GM12864 (cell line): ENCODE results near the gene SNED1.

ENCODE experiments used
- DNase-seq: peaks from one replicate; pipeline ENCODE4 v3.0.0-alpha.2; 2011; ENCODE audit warnings: low read depth
- H3K4me3 ChIP-seq: 2 replicates; pipeline ENCODE4 v1.5.1; 2011; ENCODE audit warnings: mild to moderate bottlenecking, low read depth, low read length, control low read depth
- TF ChIP-seq, protein P1 (sequence below): IDR thresholded peaks from 2 replicates; pipeline ENCODE4 v1.5.1; 2011; ENCODE audit warnings: low read depth, mild to moderate bottlenecking, moderate library complexity, low read length, control low read depth, inconsistent platforms; ENCODE audit errors: missing control alignments

The SNED1 gene

DNA sequence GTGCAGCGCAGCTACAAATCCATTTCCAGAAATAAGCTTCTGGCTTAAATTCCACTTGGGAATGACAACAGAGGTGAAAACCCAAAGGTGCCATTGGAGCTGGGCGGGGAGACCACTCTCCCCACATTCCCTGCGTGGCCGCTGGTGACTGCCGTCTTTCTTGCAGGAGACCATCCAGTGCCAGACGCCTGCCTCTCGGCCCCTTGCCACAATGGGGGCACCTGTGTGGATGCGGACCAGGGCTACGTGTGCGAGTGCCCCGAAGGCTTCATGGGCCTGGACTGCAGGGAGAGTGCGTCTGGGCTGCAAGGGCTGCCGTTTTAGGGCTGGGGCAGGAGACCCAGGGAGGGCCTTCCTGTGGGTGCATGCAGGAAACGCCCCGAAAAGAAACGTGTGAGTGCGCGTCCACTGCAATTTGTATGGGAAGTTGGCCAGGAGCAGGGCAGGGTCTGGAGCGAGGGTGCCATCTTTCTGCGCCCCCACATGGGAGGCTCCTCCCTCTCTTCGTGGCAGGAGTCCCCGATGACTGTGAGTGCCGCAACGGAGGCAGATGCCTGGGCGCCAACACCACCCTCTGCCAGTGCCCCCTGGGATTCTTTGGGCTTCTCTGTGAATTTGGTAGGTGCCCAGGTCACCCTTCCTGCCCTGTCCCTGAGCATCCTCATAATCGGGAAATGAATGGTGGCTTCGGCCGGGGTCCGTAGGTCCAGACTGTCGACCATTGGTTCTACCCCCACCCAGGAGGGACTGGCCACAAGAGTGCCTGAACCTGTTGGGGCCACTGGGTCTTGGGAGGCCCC lies 49.9 kb downstream of the SNED1 start:
- no peak for DNase-seq
- H3K4me3 ChIP-seq = no peak overlapping the region
- TF ChIP-seq, protein P1, sequence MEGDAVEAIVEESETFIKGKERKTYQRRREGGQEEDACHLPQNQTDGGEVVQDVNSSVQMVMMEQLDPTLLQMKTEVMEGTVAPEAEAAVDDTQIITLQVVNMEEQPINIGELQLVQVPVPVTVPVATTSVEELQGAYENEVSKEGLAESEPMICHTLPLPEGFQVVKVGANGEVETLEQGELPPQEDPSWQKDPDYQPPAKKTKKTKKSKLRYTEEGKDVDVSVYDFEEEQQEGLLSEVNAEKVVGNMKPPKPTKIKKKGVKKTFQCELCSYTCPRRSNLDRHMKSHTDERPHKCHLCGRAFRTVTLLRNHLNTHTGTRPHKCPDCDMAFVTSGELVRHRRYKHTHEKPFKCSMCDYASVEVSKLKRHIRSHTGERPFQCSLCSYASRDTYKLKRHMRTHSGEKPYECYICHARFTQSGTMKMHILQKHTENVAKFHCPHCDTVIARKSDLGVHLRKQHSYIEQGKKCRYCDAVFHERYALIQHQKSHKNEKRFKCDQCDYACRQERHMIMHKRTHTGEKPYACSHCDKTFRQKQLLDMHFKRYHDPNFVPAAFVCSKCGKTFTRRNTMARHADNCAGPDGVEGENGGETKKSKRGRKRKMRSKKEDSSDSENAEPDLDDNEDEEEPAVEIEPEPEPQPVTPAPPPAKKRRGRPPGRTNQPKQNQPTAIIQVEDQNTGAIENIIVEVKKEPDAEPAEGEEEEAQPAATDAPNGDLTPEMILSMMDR = no peak

DNA sequence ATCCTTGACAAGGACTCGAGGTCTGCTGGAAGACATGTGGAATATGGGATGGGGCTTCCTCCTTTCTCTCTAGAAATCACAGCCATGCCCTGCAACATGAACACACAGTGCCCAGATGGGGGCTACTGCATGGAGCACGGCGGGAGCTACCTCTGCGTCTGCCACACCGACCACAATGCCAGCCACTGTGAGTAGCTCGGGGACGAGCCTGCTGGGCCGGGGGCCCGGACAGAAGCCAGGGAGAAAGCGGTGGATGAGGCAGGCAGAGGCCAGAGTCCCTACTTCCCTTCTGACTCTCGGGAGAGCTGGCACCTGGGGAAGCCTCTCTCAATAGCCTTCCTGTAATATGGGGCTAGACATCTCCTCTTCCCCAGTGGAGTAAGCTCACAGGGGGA lies 50.5 kb downstream of the SNED1 start:
- TF ChIP-seq, protein P1 = no peak

DNA sequence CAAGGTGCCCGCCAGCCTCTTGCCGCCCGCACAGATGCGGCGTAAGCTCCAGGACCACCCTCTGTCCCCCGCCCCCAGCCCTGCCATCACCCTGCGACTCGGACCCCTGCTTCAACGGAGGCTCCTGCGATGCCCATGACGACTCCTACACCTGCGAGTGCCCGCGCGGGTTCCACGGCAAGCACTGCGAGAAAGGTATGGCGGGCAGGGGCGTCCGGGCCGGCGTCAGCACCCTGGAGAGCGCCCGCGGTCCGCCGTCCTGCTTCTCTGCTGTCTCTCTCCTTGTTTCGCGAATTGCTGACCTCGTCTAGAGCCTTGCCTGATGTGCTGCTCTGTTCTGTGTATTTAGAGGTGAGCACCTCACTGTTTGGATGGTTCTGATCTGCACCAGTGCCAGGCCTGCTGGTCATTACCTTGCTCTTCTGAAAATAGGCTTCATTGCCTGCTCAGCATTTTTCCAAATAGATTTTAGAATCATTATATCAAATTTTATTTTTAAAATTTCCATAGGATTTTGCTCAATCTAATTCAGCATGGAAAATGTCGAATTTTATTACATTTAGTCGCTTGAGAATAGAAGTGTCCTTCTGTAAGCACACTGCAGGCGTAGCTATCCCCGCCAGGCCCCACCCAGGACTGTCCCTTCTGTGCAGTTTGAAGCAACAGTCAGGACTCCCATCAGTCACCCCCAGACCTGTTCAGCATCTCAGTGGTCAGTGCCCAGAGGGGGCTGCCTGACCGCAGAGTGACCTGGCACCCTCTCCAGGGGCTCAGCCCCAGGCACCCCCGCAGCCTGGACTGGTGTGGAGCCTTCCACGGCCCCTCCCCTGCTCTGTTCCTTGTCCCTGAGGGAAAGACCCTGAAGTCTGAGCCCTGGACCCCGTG lies 51.6 kb downstream of the SNED1 start:
- no peak for DNase-seq
- H3K4me3 ChIP-seq = no peak overlapping the region
- TF ChIP-seq, protein P1 = no peak

More for the DNA sequence above, 50.5 kb downstream of the SNED1 start:
- no peak overlapping the region for H3K4me3 ChIP-seq
- no peak for DNase-seq

DNA sequence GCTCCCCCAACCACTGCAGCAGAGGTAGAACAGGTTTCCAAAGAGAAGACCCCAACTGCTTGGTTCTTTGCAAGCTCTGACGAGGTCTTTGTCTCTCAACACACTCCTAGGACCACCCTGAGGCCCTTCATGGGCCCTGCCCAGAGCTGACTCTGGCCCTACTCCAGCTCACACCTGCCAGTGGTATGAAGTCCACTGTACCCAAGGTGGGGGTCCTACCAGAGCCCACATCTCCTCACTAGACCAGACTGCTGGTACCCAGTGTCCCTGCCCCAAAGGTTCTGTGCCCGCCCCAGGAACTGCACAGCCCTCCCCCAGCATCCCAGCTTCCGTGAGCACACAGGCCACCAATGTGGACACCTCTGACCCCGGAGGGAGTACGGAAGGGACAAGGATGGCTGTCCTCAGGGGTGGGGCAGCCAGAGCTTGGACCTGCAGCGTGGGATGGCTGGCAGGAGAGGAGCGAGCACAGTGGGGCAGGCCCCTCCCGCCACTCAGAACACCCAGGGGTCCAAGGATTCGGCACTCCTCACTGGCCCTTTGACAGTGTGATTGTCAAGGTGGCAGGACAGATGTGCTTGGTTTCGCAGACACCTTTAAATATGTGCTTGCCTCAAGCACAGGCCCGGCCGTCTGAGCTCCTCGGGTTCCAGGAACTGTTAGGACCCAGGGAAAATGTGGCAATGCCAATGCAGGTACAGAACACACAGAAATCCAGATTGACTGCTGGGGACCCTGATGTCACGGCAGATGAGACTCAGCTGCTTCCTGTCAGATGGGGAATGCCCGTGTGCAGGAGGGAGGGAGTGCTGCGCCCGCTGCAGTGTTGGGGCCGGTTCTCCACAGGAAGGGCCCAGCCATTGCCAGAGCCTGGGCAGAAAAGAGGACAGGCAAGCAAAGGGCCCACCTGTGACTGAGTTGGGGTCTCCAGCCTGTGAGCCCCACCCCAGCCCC lies 52.5 kb downstream of the SNED1 start:
- no peak for DNase-seq
- TF ChIP-seq, protein P1 = no peak
- no peak overlapping the region for H3K4me3 ChIP-seq

DNA sequence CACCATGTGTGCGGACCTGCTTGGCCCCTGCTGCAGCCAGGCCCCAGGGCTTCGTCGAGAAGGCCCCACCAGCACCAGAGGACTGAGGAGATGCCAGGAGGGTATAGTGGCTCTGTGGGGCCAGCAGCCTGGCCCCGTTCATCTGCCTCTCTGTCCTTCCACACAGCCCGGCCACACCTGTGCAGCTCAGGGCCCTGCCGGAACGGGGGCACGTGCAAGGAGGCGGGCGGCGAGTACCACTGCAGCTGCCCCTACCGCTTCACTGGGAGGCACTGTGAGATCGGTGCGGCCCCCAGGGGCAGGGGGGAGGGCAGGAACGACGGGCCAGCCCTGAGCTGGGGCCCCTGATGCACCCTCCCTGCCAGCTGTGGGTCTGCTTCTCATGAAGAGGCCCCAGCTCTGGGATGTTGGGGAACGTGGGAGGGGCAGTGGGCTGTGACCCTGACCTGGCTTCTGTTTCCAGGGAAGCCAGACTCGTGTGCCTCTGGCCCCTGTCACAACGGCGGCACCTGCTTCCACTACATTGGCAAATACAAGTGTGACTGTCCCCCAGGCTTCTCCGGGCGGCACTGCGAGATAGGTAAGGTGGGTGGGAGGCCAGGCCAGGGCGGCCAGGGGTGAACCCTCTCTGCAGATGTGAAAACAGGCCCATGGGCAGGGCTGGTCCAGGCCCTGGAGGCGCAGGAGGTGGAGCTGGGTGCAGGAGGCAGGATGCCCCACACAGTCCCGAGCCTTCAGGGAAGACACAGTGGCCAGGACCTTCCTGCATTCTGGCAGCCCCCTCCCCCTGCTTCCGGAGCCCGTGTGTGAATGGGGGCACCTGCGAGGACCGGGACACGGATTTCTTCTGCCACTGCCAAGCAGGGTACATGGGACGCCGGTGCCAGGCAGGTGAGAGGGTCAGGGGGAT lies 53.4 kb downstream of the SNED1 start:
- no peak overlapping the region for H3K4me3 ChIP-seq
- TF ChIP-seq, protein P1 = no peak
- DNase-seq = no peak
